A549 (cell line): ENCODE measurements around the gene PDGFD.

Source experiments
- FOSL2 ChIP-seq, 2 experiments: fragments of 450-650 bp in 1 of 2; fragments of >200 bp in 1 of 2; sonication (Bioruptor Twin) in 1 of 2; formaldehyde crosslinking; IDR thresholded peaks; 2 replicates each; pipeline versions ENCODE4 v1.5.0 to v1.6.1; 2016 to 2020; ENCODE audit warnings: mild to moderate bottlenecking in 1 of 2, moderate library complexity in 1 of 2
- HDAC2 ChIP-seq: fragments of 200-600 bp; sonication (generic); IDR thresholded peaks from 2 replicates; pipeline ENCODE4 v1.6.1; 2016
- MAFK ChIP-seq: fragments of 450-650 bp; IDR thresholded peaks from 2 replicates; pipeline ENCODE4 v1.6.1; 2014; ENCODE audit not compliant: partially characterized antibody
- MAZ ChIP-seq: fragments of 150-350 bp; IDR thresholded peaks from 2 replicates; pipeline ENCODE4 v1.6.1; 2014; ENCODE audit warnings: antibody characterized with exemption, low read depth, low read length, borderline replicate concordance
- NR3C1 ChIP-seq: fragments of >200 bp; sonication (Bioruptor Twin); formaldehyde crosslinking; IDR thresholded peaks from 3 replicates; pipeline ENCODE4 v1.6.1; 2017
- POLR2A ChIP-seq: IDR thresholded peaks from 2 replicates; pipeline ENCODE4 v1.6.1; 2012; ENCODE audit warnings: mild to moderate bottlenecking, low read length
- TF ChIP-seq, protein P1 (sequence below): fragments of >200 bp; sonication (Bioruptor Twin); formaldehyde crosslinking; IDR thresholded peaks from 3 replicates; pipeline ENCODE4 v1.5.1; 2016
- TF ChIP-seq, protein P2 (sequence below): fragments of >200 bp; sonication (Bioruptor Twin); formaldehyde crosslinking; IDR thresholded peaks from 2 replicates; pipeline ENCODE4 v1.6.1; 2016
- TF ChIP-seq, protein P3 (sequence below): fragments of 150-350 bp; IDR thresholded peaks from 2 replicates; pipeline ENCODE4 v1.6.1; 2014; ENCODE audit warnings: low read depth, mild to moderate bottlenecking, low read length

DNA sequence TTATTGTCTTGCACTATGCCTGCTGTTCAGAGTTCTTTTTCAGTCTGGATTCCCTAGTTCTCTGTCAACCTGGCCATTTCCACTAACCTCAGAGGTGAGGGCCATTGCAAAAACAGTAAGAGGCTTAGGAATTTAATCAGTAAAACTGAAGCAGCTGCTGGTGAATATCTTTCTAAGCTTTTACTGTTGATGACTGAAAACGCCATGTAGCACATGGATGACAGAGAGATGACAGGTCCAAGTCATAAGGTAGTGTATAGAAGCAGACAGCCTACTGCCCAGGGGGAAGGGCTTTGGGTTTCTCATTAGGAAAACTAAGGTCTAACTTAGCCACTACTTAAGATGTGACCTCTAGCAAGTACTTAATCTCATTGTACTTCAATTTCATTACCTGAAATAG, 280.1 kb downstream of the PDGFD start:
- TF ChIP-seq, protein P1, sequence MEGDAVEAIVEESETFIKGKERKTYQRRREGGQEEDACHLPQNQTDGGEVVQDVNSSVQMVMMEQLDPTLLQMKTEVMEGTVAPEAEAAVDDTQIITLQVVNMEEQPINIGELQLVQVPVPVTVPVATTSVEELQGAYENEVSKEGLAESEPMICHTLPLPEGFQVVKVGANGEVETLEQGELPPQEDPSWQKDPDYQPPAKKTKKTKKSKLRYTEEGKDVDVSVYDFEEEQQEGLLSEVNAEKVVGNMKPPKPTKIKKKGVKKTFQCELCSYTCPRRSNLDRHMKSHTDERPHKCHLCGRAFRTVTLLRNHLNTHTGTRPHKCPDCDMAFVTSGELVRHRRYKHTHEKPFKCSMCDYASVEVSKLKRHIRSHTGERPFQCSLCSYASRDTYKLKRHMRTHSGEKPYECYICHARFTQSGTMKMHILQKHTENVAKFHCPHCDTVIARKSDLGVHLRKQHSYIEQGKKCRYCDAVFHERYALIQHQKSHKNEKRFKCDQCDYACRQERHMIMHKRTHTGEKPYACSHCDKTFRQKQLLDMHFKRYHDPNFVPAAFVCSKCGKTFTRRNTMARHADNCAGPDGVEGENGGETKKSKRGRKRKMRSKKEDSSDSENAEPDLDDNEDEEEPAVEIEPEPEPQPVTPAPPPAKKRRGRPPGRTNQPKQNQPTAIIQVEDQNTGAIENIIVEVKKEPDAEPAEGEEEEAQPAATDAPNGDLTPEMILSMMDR: no peak
- no peak for TF ChIP-seq FOSL2 (IDR thresholded peaks at IDR 0.05)
- TF ChIP-seq FOSL2 (CRISPR knock-in tag; IDR thresholded peaks at IDR 0.05): no peak
- no peak for TF ChIP-seq MAFK
- TF ChIP-seq POLR2A: no peak
- TF ChIP-seq, protein P2, sequence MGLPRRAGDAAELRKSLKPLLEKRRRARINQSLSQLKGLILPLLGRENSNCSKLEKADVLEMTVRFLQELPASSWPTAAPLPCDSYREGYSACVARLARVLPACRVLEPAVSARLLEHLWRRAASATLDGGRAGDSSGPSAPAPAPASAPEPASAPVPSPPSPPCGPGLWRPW: no peak
- no peak for TF ChIP-seq MAZ
- TF ChIP-seq, protein P3, sequence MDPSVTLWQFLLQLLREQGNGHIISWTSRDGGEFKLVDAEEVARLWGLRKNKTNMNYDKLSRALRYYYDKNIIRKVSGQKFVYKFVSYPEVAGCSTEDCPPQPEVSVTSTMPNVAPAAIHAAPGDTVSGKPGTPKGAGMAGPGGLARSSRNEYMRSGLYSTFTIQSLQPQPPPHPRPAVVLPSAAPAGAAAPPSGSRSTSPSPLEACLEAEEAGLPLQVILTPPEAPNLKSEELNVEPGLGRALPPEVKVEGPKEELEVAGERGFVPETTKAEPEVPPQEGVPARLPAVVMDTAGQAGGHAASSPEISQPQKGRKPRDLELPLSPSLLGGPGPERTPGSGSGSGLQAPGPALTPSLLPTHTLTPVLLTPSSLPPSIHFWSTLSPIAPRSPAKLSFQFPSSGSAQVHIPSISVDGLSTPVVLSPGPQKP: no peak
- no peak for TF ChIP-seq HDAC2
- no peak for TF ChIP-seq NR3C1
